GM03348 (cell line): ENCODE results near the gene HSD17B2.
"Not testable (repeated sequence)": the region's sequence is repeated elsewhere in the genome, so short reads cannot be mapped to it uniquely, and the experiment has no call there.

ENCODE experiments used
- DNase-seq: peaks from one replicate; pipeline ENCODE4 v3.0.0; 2012; ENCODE audit warnings: low spot score

The HSD17B2 gene

GRCh38 chr16:82034981-82035612 lies at the start of gene HSD17B2:
TSS of gene HSD17B2 (plus strand) at chr16:82035253. CDS start at chr16:82035425, 172 bp downstream.
- DNase-seq, result no peak

- DNase-seq, result no peak
These were observed 47.9 kb upstream of the HSD17B2 start for GRCh38 chr16:81987121-81987520.

GRCh38 chr16:81987706-81988105 lies 47.3 kb upstream of the HSD17B2 start:
- no peak for DNase-seq

GRCh38 chr16:81992859-81993258 lies 42.2 kb upstream of the HSD17B2 start:
- DNase-seq, result no peak

GRCh38 chr16:81994485-81994884 lies 40.6 kb upstream of the HSD17B2 start:
- no peak for DNase-seq

- no peak for DNase-seq
These were observed 39.4 kb upstream of the HSD17B2 start for GRCh38 chr16:81995651-81996050.

GRCh38 chr16:81996664-81997509 lies 38.2 kb upstream of the HSD17B2 start:
- DNase-seq, result peak; percentile 71

GRCh38 chr16:81997738-81998137 lies 37.3 kb upstream of the HSD17B2 start:
- DNase-seq, result peak; percentile 70

- DNase-seq, result no peak
These were observed 32.2 kb upstream of the HSD17B2 start for GRCh38 chr16:82002831-82003230.

GRCh38 chr16:82004601-82005000 lies 30.5 kb upstream of the HSD17B2 start:
- no peak for DNase-seq

- DNase-seq, result no peak
These were observed 29.8 kb upstream of the HSD17B2 start for GRCh38 chr16:82005027-82005830.

- no peak for DNase-seq
These were observed 29.0 kb upstream of the HSD17B2 start for GRCh38 chr16:82006036-82006435.

- no peak for DNase-seq
These were observed 27.9 kb upstream of the HSD17B2 start for GRCh38 chr16:82007189-82007588.

- no peak for DNase-seq
These were observed 26.0 kb upstream of the HSD17B2 start for GRCh38 chr16:82008957-82009592.

- DNase-seq, result not testable (repeated sequence)
These were observed 25.3 kb upstream of the HSD17B2 start for GRCh38 chr16:82009789-82010188.

GRCh38 chr16:82010649-82011048 lies 24.4 kb upstream of the HSD17B2 start:
- no peak for DNase-seq

GRCh38 chr16:82011199-82011641 lies 23.8 kb upstream of the HSD17B2 start, which contains the start of gene SDR42E1:
TSS of gene SDR42E1 (minus strand) at chr16:82011470. CDS start at chr16:82000858, 10,612 bp downstream.
- no peak for DNase-seq

GRCh38 chr16:82013139-82013538 lies 21.9 kb upstream of the HSD17B2 start:
- no peak for DNase-seq

- DNase-seq, result peak; percentile 50
These were observed 18.8 kb upstream of the HSD17B2 start for GRCh38 chr16:82016263-82016662.

GRCh38 chr16:82016964-82017363 lies 18.1 kb upstream of the HSD17B2 start:
- peak; percentile 65 for DNase-seq

GRCh38 chr16:82017911-82018568 lies 17.0 kb upstream of the HSD17B2 start:
- no peak for DNase-seq
